H1 (cell line): Measurements from ENCODE around the gene SPECC1. TPM values are rescaled to one million over a fixed set of nuclear protein-coding genes. Genes with fewer than 3 reads are reported as not detected.

ENCODE experiments used
- CTCF ChIA-PET: fragments of 300-600 bp; sonication (Branson Sonifier 250); formaldehyde crosslinking; loops from one replicate; lab custom pipeline; 2021; ENCODE audit not compliant: partially characterized antibody; lab: Charles Lee
- POLR2A ChIA-PET: fragments of 300-600 bp; sonication (Branson Sonifier 250); formaldehyde crosslinking; loops from one replicate; lab custom pipeline; 2021; ENCODE audit warnings: inconsistent platforms; ENCODE audit not compliant: partially characterized antibody; lab: Charles Lee
- DNase-seq, 2 experiments: peaks; one replicate each; pipeline versions ENCODE4 v3.0.0 to v3.0.0-alpha.2; 2010 to 2022; ENCODE audit warnings: low spot score in 2 of 2, low read depth in 1 of 2, mixed read lengths in 1 of 2
- FAIRE-seq: peaks from 2 replicates; lab custom pipeline; 2011; peaks lifted over from hg19 to GRCh38; lab: Jason Lieb, UNC
- H2AFZ ChIP-seq: 2 replicates; pipeline ENCODE4 v1.8.1; 2012; ENCODE audit warnings: low read length, inconsistent platforms
- H2AK5ac ChIP-seq: 2 replicates; pipeline ENCODE4 v1.6.1; 2013; ENCODE audit warnings: low read depth, low read length
- H2BK120ac ChIP-seq: replicated peaks from 2 replicates; pipeline ENCODE3; 2013; ENCODE audit warnings: low read depth, low read length, inconsistent platforms
- H2BK12ac ChIP-seq: 2 replicates; pipeline ENCODE4 v1.6.1; 2013; ENCODE audit warnings: low read depth, low read length
- H2BK15ac ChIP-seq: 2 replicates; pipeline ENCODE4 v1.6.1; 2013; ENCODE audit warnings: low read length
- H2BK20ac ChIP-seq: 2 replicates; pipeline ENCODE4 v1.6.1; 2013; ENCODE audit warnings: low read length
- H2BK5ac ChIP-seq: 2 replicates; pipeline ENCODE4 v1.6.1; 2013; ENCODE audit warnings: low read depth, low read length
- H3K14ac ChIP-seq: 2 replicates; pipeline ENCODE4 v1.6.1; 2013; ENCODE audit warnings: inconsistent platforms; ENCODE audit not compliant: insufficient read length
- H3K18ac ChIP-seq: 2 replicates; pipeline ENCODE4 v1.6.1; 2013; ENCODE audit warnings: low read length; ENCODE audit errors: extremely low read depth
- H3K23ac ChIP-seq: 2 replicates; pipeline ENCODE4 v1.6.1; 2013; ENCODE audit warnings: inconsistent platforms; ENCODE audit not compliant: insufficient read length
- H3K23me2 ChIP-seq: 2 replicates; pipeline ENCODE4 v1.6.1; 2013; ENCODE audit warnings: low read depth, low read length
- H3K27ac ChIP-seq: 2 replicates; pipeline ENCODE4 v1.6.1; 2011; ENCODE audit warnings: low read depth, low read length, inconsistent platforms
- H3K27me3 ChIP-seq, 4 experiments: replicated peaks in 1 of 4; 1 replicate in 1 of 4; 2 replicates in 3 of 4; pipeline versions ENCODE4 v1.6.1 to v1.8.1; 2011 to 2013; ENCODE audit warnings: low read length in 3 of 4, mild to moderate bottlenecking in 3 of 4, inconsistent platforms in 2 of 4, mixed read lengths in 2 of 4, moderate library complexity in 1 of 4; ENCODE audit not compliant: control insufficient read depth in 3 of 4, insufficient read depth in 3 of 4; ENCODE audit errors: extremely low read depth in 1 of 4
- H3K36me3 ChIP-seq, 4 experiments: 2 replicates each; pipeline versions ENCODE4 v1.6.1 to v1.8.1; 2011 to 2013; ENCODE audit warnings: mild to moderate bottlenecking in 4 of 4, low read length in 3 of 4, moderate library complexity in 2 of 4, control low read depth in 1 of 4, inconsistent platforms in 1 of 4; ENCODE audit not compliant: insufficient read depth in 4 of 4, control insufficient read depth in 2 of 4
- H3K4ac ChIP-seq: replicated peaks from 2 replicates; pipeline ENCODE3; 2013; ENCODE audit warnings: low read length, low read depth, mixed read lengths, inconsistent platforms; ENCODE audit not compliant: insufficient read length
- H3K4me1 ChIP-seq, 4 experiments: replicated peaks in 1 of 4; 1 replicate in 1 of 4; 2 replicates in 3 of 4; pipeline versions ENCODE4 v1.6.1 to v1.8.1; 2011 to 2013; ENCODE audit warnings: low read length in 3 of 4, inconsistent platforms in 2 of 4, mixed read lengths in 1 of 4; ENCODE audit not compliant: insufficient read depth in 4 of 4, control insufficient read depth in 3 of 4
- H3K4me2 ChIP-seq, 2 experiments: 2 replicates each; pipeline versions ENCODE4 v1.6.1 to v1.8.1; 2011 to 2013; ENCODE audit warnings: low read depth in 2 of 2, low read length in 2 of 2, control low read depth in 1 of 2, inconsistent platforms in 1 of 2, mild to moderate bottlenecking in 1 of 2; ENCODE audit not compliant: insufficient read depth in 1 of 2
- H3K4me3 ChIP-seq, 4 experiments: fragments of 200-600, 300-600 bp in 1 of 4; sonication (generic), shearing (Covaris generic), sonication (Bioruptor Twin) in 1 of 4; 2 replicates each; pipeline versions ENCODE4 v1.5.1 to v1.8.1; 2011 to 2016; ENCODE audit warnings: low read length in 4 of 4, low read depth in 3 of 4, control low read depth in 2 of 4, inconsistent platforms in 2 of 4, mild to moderate bottlenecking in 2 of 4, mixed read lengths in 1 of 4, moderate library complexity in 1 of 4; ENCODE audit not compliant: insufficient read depth in 2 of 4; ENCODE audit errors: extremely low read depth in 1 of 4
- H3K56ac ChIP-seq: replicated peaks from 2 replicates; pipeline ENCODE3; 2013; ENCODE audit warnings: low read depth, mild to moderate bottlenecking, mixed read lengths, low read length, inconsistent platforms; ENCODE audit not compliant: insufficient read length
- H3K79me1 ChIP-seq: 2 replicates; pipeline ENCODE4 v1.6.1; 2013; ENCODE audit warnings: low read depth, low read length, control low read depth
- H3K79me2 ChIP-seq, 2 experiments: 2 replicates each; pipeline versions ENCODE4 v1.6.1 to v1.8.1; 2012 to 2013; ENCODE audit warnings: low read length in 2 of 2, mild to moderate bottlenecking in 2 of 2, inconsistent platforms in 1 of 2; ENCODE audit not compliant: insufficient read depth in 2 of 2, control insufficient read depth in 1 of 2
- H3K9ac ChIP-seq, 4 experiments: replicated peaks in 1 of 4; 1 replicate in 1 of 4; 2 replicates in 3 of 4; pipeline versions ENCODE4 v1.6.1 to v1.8.1; 2011 to 2013; ENCODE audit warnings: low read depth in 3 of 4, low read length in 3 of 4, control low read depth in 2 of 4, mild to moderate bottlenecking in 2 of 4, moderate library complexity in 2 of 4, inconsistent platforms in 1 of 4; ENCODE audit errors: extremely low read depth in 1 of 4
- H3K9me3 ChIP-seq, 2 experiments: 2 replicates each; pipeline versions ENCODE4 v1.6.1 to v1.8.1; 2012 to 2013; ENCODE audit warnings: mild to moderate bottlenecking in 2 of 2, moderate library complexity in 2 of 2, control low read depth in 1 of 2, inconsistent platforms in 1 of 2, low read depth in 1 of 2, low read length in 1 of 2, mixed read lengths in 1 of 2; ENCODE audit not compliant: insufficient read depth in 2 of 2
- H4K20me1 ChIP-seq, 2 experiments: replicated peaks in 1 of 2; 2 replicates each; pipeline versions ENCODE3 to v1.8.1; 2011 to 2013; ENCODE audit warnings: inconsistent platforms in 2 of 2, low read length in 2 of 2, mild to moderate bottlenecking in 1 of 2; ENCODE audit not compliant: insufficient read depth in 2 of 2, control insufficient read depth in 1 of 2
- H4K5ac ChIP-seq: 2 replicates; pipeline ENCODE4 v1.6.1; 2013; ENCODE audit warnings: low read length, low read depth, mixed read lengths, inconsistent platforms; ENCODE audit not compliant: insufficient read length
- H4K8ac ChIP-seq: 2 replicates; pipeline ENCODE4 v1.8.0; 2013; ENCODE audit warnings: mild to moderate bottlenecking, moderate library complexity, low read length, inconsistent platforms; ENCODE audit not compliant: insufficient read depth; ENCODE audit errors: extremely low read depth
- H4K91ac ChIP-seq: replicated peaks from 2 replicates; pipeline ENCODE3; 2013; ENCODE audit warnings: low read length, mixed read lengths, inconsistent platforms; ENCODE audit not compliant: insufficient read length
- BACH1 ChIP-seq: IDR thresholded peaks from 2 replicates; pipeline ENCODE4 v1.6.1; 2012; ENCODE audit warnings: low read length, improper control_type of control experiment
- CBX5 ChIP-seq: fragments of 300-800, 300-1000 bp; sonication (generic); IDR thresholded peaks from 2 replicates; pipeline ENCODE4 v1.7.1; 2016; ENCODE audit warnings: antibody characterized with exemption, low read length, low read depth
- CTBP2 ChIP-seq: IDR thresholded peaks from 2 replicates; pipeline ENCODE4 v1.7.0; 2011; ENCODE audit warnings: borderline replicate concordance, mild to moderate bottlenecking, moderate library complexity, mixed read lengths, low read length; ENCODE audit not compliant: insufficient read depth, insufficient read length
- CTCF ChIP-seq, 3 experiments: IDR thresholded peaks; 1 replicate in 2 of 3; 2 replicates in 1 of 3; pipeline versions ENCODE4 v1.5.1 to v1.6.1; 2011; ENCODE audit warnings: low read length in 3 of 3, mild to moderate bottlenecking in 3 of 3, inconsistent platforms in 2 of 3, low read depth in 1 of 3, moderate library complexity in 1 of 3; ENCODE audit not compliant: insufficient read depth in 1 of 3; ENCODE audit errors: control extremely low read depth in 1 of 3
- EGR1 ChIP-seq: IDR thresholded peaks from 2 replicates; pipeline ENCODE4 v1.6.1; 2011; ENCODE audit warnings: low read depth, low read length, borderline replicate concordance
- GTF2F1 ChIP-seq: IDR thresholded peaks from 2 replicates; pipeline ENCODE4 v1.6.1; 2012; ENCODE audit warnings: low read depth, low read length, improper control_type of control experiment, borderline replicate concordance
- NRF1 ChIP-seq: IDR thresholded peaks from 2 replicates; pipeline ENCODE4 v1.6.1; 2011; ENCODE audit warnings: mild to moderate bottlenecking, low read depth, low read length, improper control_type of control experiment
- SAP30 ChIP-seq: fragments of 300-600 bp; sonication (generic); IDR thresholded peaks from 2 replicates; pipeline ENCODE4 v1.7.1; 2012; ENCODE audit warnings: low read length, moderate library complexity, mild to moderate bottlenecking, inconsistent platforms; ENCODE audit not compliant: insufficient read depth, insufficient replicate concordance
- SRF ChIP-seq: IDR thresholded peaks from 2 replicates; pipeline ENCODE4 v1.6.1; 2011; ENCODE audit warnings: mild to moderate bottlenecking, low read depth, low read length, moderate library complexity
- WGBS, 2 experiments: shearing (Covaris generic) in 1 of 2; methylation state at CpG; one replicate each; pipeline versions ENCODE4 v1.1.6 to v1.1.7; 2013 to 2015; ENCODE audit warnings: low lambda C conversion rate in 2 of 2, mixed read lengths in 2 of 2, inconsistent platforms in 1 of 2, low coverage in 1 of 2, missing lambda C conversion rate in 1 of 2; ENCODE audit not compliant: insufficient replicate concordance in 2 of 2, insufficient coverage in 1 of 2, insufficient read length in 1 of 2; ENCODE audit errors: extremely low coverage in 1 of 2, missing lambda C conversion rate in 1 of 2; 5-methylcytosine and 5-hydroxymethylcytosine counted together
- polyA plus RNA-seq, 7 experiments: library from polyadenylated mRNA; depleted of rRNA in 3 of 7; stranded (reverse) in 5 of 7; unstranded in 2 of 7; fragments of >200 nt in 5 of 7; fragments of 200-250 nt in 2 of 7; gene quantifications; 1 replicate in 5 of 7; 2 replicates in 1 of 7; 4 replicates in 1 of 7; pipeline versions ENCODE4 v1.2.1 to v1.2.3, GENCODE V29; 2011 to 2013; ENCODE audit warnings: missing spikeins in 2 of 7, mixed read lengths in 2 of 7
- total RNA-seq: library from RNA; stranded (reverse); fragmentation: NEBNext Ultra II Directional; extraction: Animal tissue kit (Norgen Biotek cat#: 25700); gene quantifications from 2 replicates; pipeline ENCODE4 v1.2.1, GENCODE V29; 2021

SPECC1 gene
- total and polyA plus RNA-seq, 2 of the 8 experiments (the other 6 are each of a cell fraction or from before 2014, with no cell fraction given), result 35.8 to 87.9 TPM

DNA sequence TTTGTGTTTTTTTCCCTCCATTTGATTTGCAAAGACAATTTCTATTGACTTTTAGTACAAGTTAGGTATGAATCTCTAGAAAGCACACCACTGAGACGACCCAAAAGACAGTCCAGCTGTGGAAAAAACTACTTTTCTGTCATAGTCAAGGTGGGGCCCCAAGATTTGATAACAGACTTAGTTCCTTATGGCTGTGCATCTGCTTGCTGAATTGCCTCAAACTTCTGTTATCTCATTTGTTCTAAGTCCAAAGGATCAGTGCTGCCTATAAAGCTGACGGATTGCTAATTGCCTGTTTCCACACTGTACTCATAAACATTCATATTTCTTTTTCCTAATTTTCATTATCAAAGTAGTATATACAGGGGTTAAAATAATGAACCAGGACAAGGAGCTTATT is 180.8 kb downstream of the SPECC1 start:
- Histone ChIP-seq H4K91ac (no peak overlapping the region), H4K5ac (no peak overlapping the region), H3K4me1 (peaks cover 9 to 31% (median 24%) of the 10 kb centered on the region in 4 experiments; a peak in 6 of 7 replicates), H4K20me1 (no peaks in the 10 kb centered on the region), H3K14ac (no peak overlapping the region), H3K27ac (peak overlapping the region; percentile 31; the same call in 1 of the 2 replicates), H2AK5ac (no peak overlapping the region), H3K9ac (no peak overlapping the region), H3K9me3 (peaks cover 5 to 7% of the 10 kb centered on the region in 2 experiments; a peak in 3 of 4 replicates), H3K4me3 (peak overlapping the region in 1 of 4 experiments; percentile 32; a peak in 1 of 8 replicates), H2BK120ac (no peak overlapping the region), H2BK15ac (no peak overlapping the region), H3K4ac (no peak overlapping the region), H3K4me2 (peak overlapping the region; percentile 60 to 80), H3K23ac (no peak overlapping the region), H2BK12ac (no peak overlapping the region), H2BK5ac (peak overlapping the region; percentile 75; the same call in 1 of the 2 replicates), H3K56ac (no peak overlapping the region), H3K79me1 (peaks cover 3% of the 10 kb centered on the region; the same call in 1 of the 2 replicates), H2AFZ (no peak overlapping the region), H2BK20ac (no peak overlapping the region), H3K27me3 (no peaks in the 10 kb centered on the region), H3K18ac (0 out of 2 replicates have a peak overlapping the region, but pooled peaks have one; percentile 76), H3K23me2 (0 out of 2 replicates have a peak, but pooled peaks cover 2% of the 10 kb centered on the region), H3K36me3 (peaks cover 0 to 5% (median under 1%) of the 10 kb centered on the region in 4 experiments; a peak in 2 of 8 replicates), H4K8ac (no peak overlapping the region), H3K79me2 (peaks cover 8 to 80% of the 10 kb centered on the region in 2 experiments)
- WGBS, 2 experiments, result 22% methylated on average over 2 of the region's 2 CpGs; no CpG with 5 or more reads in 1 of the 2 experiments
- DNase-seq (no peak), FAIRE-seq (no peak)
- ChIA-PET POLR2A (interaction anchor here (1.0 to 1.2 kb wide), 3 partner anchors 10 to 35 kb away, joined by 3 to 4 read pairs (median 4); no protein-coding TSS in a partner anchor), CTCF (interaction anchor here (1.7 to 1.8 kb wide), 2 partner anchors 11 to 36 kb away, joined by 5 read pairs; no protein-coding TSS in a partner anchor)
- no peak for TF ChIP-seq CBX5
- no peak for TF ChIP-seq CTCF (IDR thresholded peaks at IDR 0.05; ENCODE audit: control extremely low read depth in 1 of 3, insufficient read depth in 1 of 3, low read depth in 1 of 3, low read length in 3 of 3)
- TF ChIP-seq EGR1, result no peak
- no peak for TF ChIP-seq GTF2F1
- no peak for TF ChIP-seq SRF
- TF ChIP-seq NRF1, result no peak
- no peak for TF ChIP-seq BACH1
- no peak for TF ChIP-seq SAP30
- TF ChIP-seq CTBP2, result no peak
